HG03442 (cell line): ENCODE data around the gene ADGRF5.
A peak's percentile ranks its signal among the peaks of the same experiment; 100 is the strongest.

ENCODE experiments used
- ATAC-seq: cut with Tn5 transposase; IDR thresholded peaks from one replicate; pipeline ENCODE4 v1.9.1; 2021; ENCODE audit warnings: mild to moderate bottlenecking, moderate library complexity; ENCODE audit not compliant: unreplicated experiment

Gene ADGRF5

GRCh38 chr6:46921731-46922130 is at the start of gene ADGRF5:
Gene ADGRF5 (minus strand): TSS chr6:46921938. CDS start chr6:46906762, 15,176 bp downstream.
- ATAC-seq = no peak

- ATAC-seq = no peak
Observed at GRCh38 chr6:46969206-46969605, 47.5 kb upstream of the ADGRF5 start.

GRCh38 chr6:46967826-46968349 is 46.1 kb upstream of the ADGRF5 start:
- no peak for ATAC-seq

- no peak for ATAC-seq
Observed at GRCh38 chr6:46964716-46965519, 43.2 kb upstream of the ADGRF5 start.

- no peak for ATAC-seq
Observed at GRCh38 chr6:46963626-46964025, 41.9 kb upstream of the ADGRF5 start.

GRCh38 chr6:46963039-46963438 is 41.3 kb upstream of the ADGRF5 start:
- ATAC-seq = no peak

- no peak for ATAC-seq
Observed at GRCh38 chr6:46961711-46962110, 40.0 kb upstream of the ADGRF5 start.

- peak; percentile 42 for ATAC-seq
Observed at GRCh38 chr6:46961232-46961631, 39.5 kb upstream of the ADGRF5 start.

GRCh38 chr6:46959419-46959818 is 37.7 kb upstream of the ADGRF5 start:
- ATAC-seq = no peak

- ATAC-seq = no peak
Observed at GRCh38 chr6:46956409-46956808, 34.7 kb upstream of the ADGRF5 start.

GRCh38 chr6:46954837-46955451 is 33.2 kb upstream of the ADGRF5 start:
- no peak for ATAC-seq

GRCh38 chr6:46953921-46954320 is 32.2 kb upstream of the ADGRF5 start:
- ATAC-seq = no peak

GRCh38 chr6:46949632-46950280 is 28.0 kb upstream of the ADGRF5 start:
- no peak for ATAC-seq

- ATAC-seq = no peak
Observed at GRCh38 chr6:46948699-46949098, 27.0 kb upstream of the ADGRF5 start.

- ATAC-seq = no peak
Observed at GRCh38 chr6:46947497-46947896, 25.8 kb upstream of the ADGRF5 start.

- ATAC-seq = no peak
Observed at GRCh38 chr6:46940433-46941226, 18.9 kb upstream of the ADGRF5 start.

- no peak for ATAC-seq
Observed at GRCh38 chr6:46937642-46938041, 15.9 kb upstream of the ADGRF5 start.

- ATAC-seq = no peak
Observed at GRCh38 chr6:46935687-46936086, 13.9 kb upstream of the ADGRF5 start.

GRCh38 chr6:46933751-46934150 is 12.0 kb upstream of the ADGRF5 start:
- no peak for ATAC-seq

GRCh38 chr6:46932526-46933319 is 11.0 kb upstream of the ADGRF5 start:
- no peak for ATAC-seq
